BJ (cell line): ENCODE data around the gene LTBR. TPM values are rescaled to one million over a fixed set of nuclear protein-coding genes. Genes with fewer than 3 reads are reported as not detected.

Experiments
- CTCF ChIA-PET: fragments of 350-600 bp; formaldehyde crosslinking; extraction: SDS; loops from one replicate; lab custom pipeline; 2021; ENCODE audit warnings: antibody characterized with exemption, inconsistent platforms; lab: Yijun Ruan, JAX
- POLR2A ChIA-PET: fragments of 300-600 bp; sonication (Branson Sonifier 250); formaldehyde crosslinking; extraction: SDS; loops from one replicate; lab custom pipeline; 2021; ENCODE audit warnings: antibody characterized with exemption; lab: Charles Lee
- DNase-seq: peaks from one replicate; pipeline ENCODE4 v3.0.0-alpha.2; 2011; ENCODE audit warnings: low read depth
- H3K27me3 ChIP-seq: 2 replicates; pipeline ENCODE4 v1.6.0; 2011; ENCODE audit warnings: low read length; ENCODE audit not compliant: control insufficient read depth, insufficient read depth
- H3K36me3 ChIP-seq: 2 replicates; pipeline ENCODE4 v1.5.1; 2011; ENCODE audit warnings: low read length; ENCODE audit not compliant: control insufficient read depth, insufficient read depth
- H3K4me3 ChIP-seq: 2 replicates; pipeline ENCODE4 v1.5.1; 2011; ENCODE audit warnings: low read depth, mild to moderate bottlenecking, control low read depth, low read length
- CTCF ChIP-seq: IDR thresholded peaks from 2 replicates; pipeline ENCODE4 v1.5.1; 2011; ENCODE audit warnings: low read depth, mild to moderate bottlenecking, control low read depth, inconsistent platforms, low read length, moderate library complexity; ENCODE audit not compliant: insufficient read depth
- polyA plus RNA-seq: library from polyadenylated mRNA; depleted of rRNA; stranded (reverse); fragments of >200 nt; gene quantifications from 2 replicates; pipeline ENCODE4 v1.2.3, GENCODE V29; 2011

LTBR gene
- polyA plus RNA-seq, 1 experiment, result 67.2 TPM

- DNase-seq, result no peak
- CTCF ChIA-PET, result interaction anchor here (1.3 to 2.1 kb wide), 2 partner anchors 31 to 125 kb away, joined by 3 to 7 read pairs; no protein-coding TSS in a partner anchor
- POLR2A ChIA-PET, result interaction anchor here (0.6 kb wide), 1 partner anchor 10 kb away, joined by 3 read pairs; no protein-coding TSS in a partner anchor
- TF ChIP-seq CTCF, result no peak
- H3K27me3 ChIP-seq, result no peaks in the 10 kb centered on the region
- peak overlapping the region; percentile 90 for H3K4me3 ChIP-seq
- H3K36me3 ChIP-seq, result no peaks in the 10 kb centered on the region; the same call in 1 of the 2 replicates
Observed at GRCh38 chr12:6340032-6340638, 43.8 kb upstream of the LTBR start.

- POLR2A ChIA-PET, result no interaction called here
- no peaks in the 10 kb centered on the region for H3K36me3 ChIP-seq
- CTCF ChIA-PET, result interaction anchor here (1.3 to 2.1 kb wide), 2 partner anchors 30 to 125 kb away, joined by 3 to 7 read pairs; no protein-coding TSS in a partner anchor
- H3K27me3 ChIP-seq, result no peaks in the 10 kb centered on the region
- no peak for TF ChIP-seq CTCF
- DNase-seq, result no peak
- H3K4me3 ChIP-seq, result peak overlapping the region; percentile 90
Observed at GRCh38 chr12:6340745-6341416, 43.1 kb upstream of the LTBR start.

GRCh38 chr12:6341417-6342139, 42.4 kb upstream of the LTBR start, which contains the start of gene TNFRSF1A:
TSS of gene TNFRSF1A (minus strand) at chr12:6342076. CDS start at chr12:6341814, 262 bp downstream.
- no peak for DNase-seq
- POLR2A ChIA-PET, result interaction anchor here (0.6 to 0.7 kb wide), 3 partner anchors 19 to 192 kb away, joined by 3 to 6 read pairs (median 5); partner anchors contain the start of gene GAPDH
- no peaks in the 10 kb centered on the region for H3K27me3 ChIP-seq
- peak within 1 kb of the TSS; percentile 90 for H3K4me3 ChIP-seq
- CTCF ChIA-PET, result interaction anchor here (0.5 kb wide), 1 partner anchor 382 kb away, joined by 3 read pairs; the partner anchor contains the start of gene COPS7A
- H3K36me3 ChIP-seq, result no peaks in the 10 kb centered on the region
- TF ChIP-seq CTCF, result no peak

- CTCF ChIA-PET, result interaction anchor here (0.5 kb wide), 1 partner anchor 381 kb away, joined by 3 read pairs; the partner anchor contains the start of gene COPS7A
- H3K27me3 ChIP-seq, result no peaks in the 10 kb centered on the region
Observed at GRCh38 chr12:6342140-6342889, 41.6 kb upstream of the LTBR start.

More at GRCh38 chr12:6342140-6342889, 41.6 kb upstream of the LTBR start:
- no peak for DNase-seq
- POLR2A ChIA-PET, result interaction anchor here (0.6 to 0.7 kb wide), 3 partner anchors 19 to 192 kb away, joined by 3 to 6 read pairs (median 5); partner anchors contain the start of gene GAPDH
- H3K36me3 ChIP-seq, result no peaks in the 10 kb centered on the region
- peak overlapping the region; percentile 90 for H3K4me3 ChIP-seq
- TF ChIP-seq CTCF, result no peak
